ENCODE measurements around the gene GPR31.

Gene GPR31

DNA sequence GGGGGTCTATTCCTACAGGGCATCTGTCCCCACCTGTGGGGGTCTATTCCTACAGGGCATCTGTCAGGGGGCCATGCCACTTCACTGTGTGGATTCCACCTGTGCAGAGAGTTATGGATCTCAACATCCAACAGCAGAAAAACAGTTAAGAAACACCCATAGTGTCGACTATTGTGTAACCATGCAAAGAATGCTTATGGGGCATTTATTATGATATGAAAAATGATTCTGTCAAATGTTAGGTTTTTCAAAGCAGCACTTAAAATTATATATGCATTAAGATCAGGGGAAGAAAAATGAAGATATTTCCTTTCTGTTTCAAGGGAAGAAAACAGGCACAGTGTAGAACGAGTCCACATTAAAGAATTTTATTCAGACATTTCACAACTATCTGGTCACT, 2.9 kb downstream of the GPR31 start:
- no peaks in the 10 kb centered on the region for H3K36me3 ChIP-seq (replicated peaks; ENCODE audit: insufficient read depth, low read length)
- no peak overlapping the region for H3K27ac ChIP-seq (ENCODE audit: low read length)
- no peak overlapping the region for H3K4me2 ChIP-seq (ENCODE audit: low read depth, low read length)
- no peak overlapping the region for H3K4me3 ChIP-seq (ENCODE audit: low read length)
- TF ChIP-seq EZH2 (optimal IDR thresholded peaks at IDR 0.05; ENCODE audit: low read depth, low read length) (no peak), EZH2phosphoT487 (IDR thresholded peaks at IDR 0.05; ENCODE audit: low read length) (no peak)
- TF ChIP-seq, protein P1, sequence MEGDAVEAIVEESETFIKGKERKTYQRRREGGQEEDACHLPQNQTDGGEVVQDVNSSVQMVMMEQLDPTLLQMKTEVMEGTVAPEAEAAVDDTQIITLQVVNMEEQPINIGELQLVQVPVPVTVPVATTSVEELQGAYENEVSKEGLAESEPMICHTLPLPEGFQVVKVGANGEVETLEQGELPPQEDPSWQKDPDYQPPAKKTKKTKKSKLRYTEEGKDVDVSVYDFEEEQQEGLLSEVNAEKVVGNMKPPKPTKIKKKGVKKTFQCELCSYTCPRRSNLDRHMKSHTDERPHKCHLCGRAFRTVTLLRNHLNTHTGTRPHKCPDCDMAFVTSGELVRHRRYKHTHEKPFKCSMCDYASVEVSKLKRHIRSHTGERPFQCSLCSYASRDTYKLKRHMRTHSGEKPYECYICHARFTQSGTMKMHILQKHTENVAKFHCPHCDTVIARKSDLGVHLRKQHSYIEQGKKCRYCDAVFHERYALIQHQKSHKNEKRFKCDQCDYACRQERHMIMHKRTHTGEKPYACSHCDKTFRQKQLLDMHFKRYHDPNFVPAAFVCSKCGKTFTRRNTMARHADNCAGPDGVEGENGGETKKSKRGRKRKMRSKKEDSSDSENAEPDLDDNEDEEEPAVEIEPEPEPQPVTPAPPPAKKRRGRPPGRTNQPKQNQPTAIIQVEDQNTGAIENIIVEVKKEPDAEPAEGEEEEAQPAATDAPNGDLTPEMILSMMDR (IDR thresholded peaks at IDR 0.05; ENCODE audit: low read length), result no peak
- H3K27me3 ChIP-seq (replicated peaks; ENCODE audit: insufficient read depth, low read length), result no peaks in the 10 kb centered on the region
- no peaks in the 10 kb centered on the region for H3F3A ChIP-seq (ENCODE audit: insufficient read depth, low read length)
- no peak overlapping the region for H3K9ac ChIP-seq (ENCODE audit: low read length)
- DNase-seq, result no peak
- no peaks in the 10 kb centered on the region for H3K9me3 ChIP-seq (replicated peaks; ENCODE audit: insufficient read depth, low read length)
- no peaks in the 10 kb centered on the region for H3K9me2 ChIP-seq (replicated peaks; ENCODE audit: insufficient read depth, low read length)
- no peaks in the 10 kb centered on the region for H3K4me1 ChIP-seq (ENCODE audit: low read length)
- H4K20me1 ChIP-seq (ENCODE audit: insufficient read depth, low read length), result no peaks in the 10 kb centered on the region
- no peaks in the 10 kb centered on the region for H3K79me2 ChIP-seq (ENCODE audit: low read length)
- no peak overlapping the region for H2AFZ ChIP-seq (ENCODE audit: low read length)

DNA sequence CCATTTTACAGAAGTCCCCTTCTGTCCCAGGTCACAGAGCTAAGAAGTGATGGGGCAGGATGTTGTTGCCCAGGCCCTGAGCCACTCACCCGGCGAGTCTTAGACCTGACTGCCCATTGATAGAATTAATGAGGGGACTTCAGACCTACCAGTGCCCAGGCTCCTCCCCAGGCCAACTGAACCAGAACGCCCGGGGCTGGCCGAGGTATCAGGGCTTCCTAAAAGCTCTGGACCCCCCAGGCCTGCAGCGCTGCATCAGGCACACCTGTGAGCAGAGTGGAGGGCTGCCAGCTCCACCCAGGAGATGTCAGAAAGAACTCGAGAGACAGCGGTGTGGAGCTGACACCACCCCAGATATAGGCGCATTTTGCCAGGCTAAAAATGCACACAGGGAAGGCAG, 3.5 kb downstream of the GPR31 start:
- Histone ChIP-seq H3F3A (ENCODE audit: insufficient read depth, low read length) (no peaks in the 10 kb centered on the region), H3K9ac (ENCODE audit: low read length) (no peak overlapping the region), H4K20me1 (ENCODE audit: insufficient read depth, low read length) (no peaks in the 10 kb centered on the region), H2AFZ (ENCODE audit: low read length) (no peak overlapping the region), H3K4me3 (ENCODE audit: low read length) (no peak overlapping the region), H3K27ac (ENCODE audit: low read length) (no peak overlapping the region), H3K36me3 (replicated peaks; ENCODE audit: insufficient read depth, low read length) (no peaks in the 10 kb centered on the region), H3K4me1 (ENCODE audit: low read length) (no peaks in the 10 kb centered on the region), H3K9me3 (replicated peaks; ENCODE audit: insufficient read depth, low read length) (no peaks in the 10 kb centered on the region), H3K9me2 (replicated peaks; ENCODE audit: insufficient read depth, low read length) (no peaks in the 10 kb centered on the region), H3K27me3 (replicated peaks; ENCODE audit: insufficient read depth, low read length) (no peaks in the 10 kb centered on the region), H3K4me2 (ENCODE audit: low read depth, low read length) (no peak overlapping the region), H3K79me2 (ENCODE audit: low read length) (no peaks in the 10 kb centered on the region)
- no peak for DNase-seq
- TF ChIP-seq EZH2phosphoT487 (IDR thresholded peaks at IDR 0.05; ENCODE audit: low read length), result no peak
- TF ChIP-seq EZH2 (optimal IDR thresholded peaks at IDR 0.05; ENCODE audit: low read depth, low read length), result no peak
- TF ChIP-seq, protein P1 (IDR thresholded peaks at IDR 0.05; ENCODE audit: low read length), result no peak

DNA sequence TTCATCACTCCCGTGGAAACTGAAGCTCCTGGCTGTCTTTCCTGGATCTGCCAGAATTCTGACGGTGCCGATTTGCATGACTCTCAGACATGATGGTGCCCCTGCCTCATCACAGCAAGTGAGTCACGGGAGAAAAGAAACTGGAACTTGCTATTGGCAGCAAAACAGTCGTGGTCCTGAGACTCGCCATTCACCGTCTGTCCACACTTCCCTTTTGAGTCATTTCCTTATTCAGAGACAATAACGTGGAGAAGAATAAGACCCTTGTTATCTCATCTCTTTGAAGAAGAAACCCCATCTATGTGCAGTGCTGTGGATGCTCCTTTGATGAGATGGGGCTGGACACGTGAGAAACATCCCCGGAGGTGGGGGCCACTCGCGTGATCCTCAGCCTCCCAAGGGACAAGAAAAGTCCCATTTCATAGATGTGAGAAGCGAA, 4.2 kb downstream of the GPR31 start:
- DNase-seq, result peak; percentile 22
- no peak for TF ChIP-seq EZH2 (optimal IDR thresholded peaks at IDR 0.05; ENCODE audit: low read depth, low read length)
- no peak for TF ChIP-seq EZH2phosphoT487 (IDR thresholded peaks at IDR 0.05; ENCODE audit: low read length)
- TF ChIP-seq, protein P1 (IDR thresholded peaks at IDR 0.05; ENCODE audit: low read length), result no peak
- Histone ChIP-seq H3K9me3 (replicated peaks; ENCODE audit: insufficient read depth, low read length) (no peaks in the 10 kb centered on the region), H4K20me1 (ENCODE audit: insufficient read depth, low read length) (no peaks in the 10 kb centered on the region), H3K9ac (ENCODE audit: low read length) (no peak overlapping the region), H3K9me2 (replicated peaks; ENCODE audit: insufficient read depth, low read length) (no peaks in the 10 kb centered on the region), H3K4me3 (ENCODE audit: low read length) (peak overlapping the region; percentile 62), H2AFZ (ENCODE audit: low read length) (peak overlapping the region; percentile 33), H3K27me3 (replicated peaks; ENCODE audit: insufficient read depth, low read length) (no peaks in the 10 kb centered on the region), H3K79me2 (ENCODE audit: low read length) (no peaks in the 10 kb centered on the region), H3F3A (ENCODE audit: insufficient read depth, low read length) (no peaks in the 10 kb centered on the region), H3K4me1 (ENCODE audit: low read length) (no peaks in the 10 kb centered on the region), H3K4me2 (ENCODE audit: low read depth, low read length) (peak overlapping the region; percentile 71), H3K27ac (ENCODE audit: low read length) (no peak overlapping the region), H3K36me3 (replicated peaks; ENCODE audit: insufficient read depth, low read length) (no peaks in the 10 kb centered on the region)

Measured in MM.1S (cell line).